A673 (cell line): ENCODE measurements around the gene HIGD1C.

Source experiments
- CTCF ChIP-seq: fragments of 300-800, 200-600 bp; sonication (generic); conservative IDR thresholded peaks from 2 replicates; pipeline ENCODE4 v1.5.1; 2017; ENCODE audit warnings: low read depth, mild to moderate bottlenecking, antibody characterized with exemption, low read length, moderate library complexity, mixed read lengths
- EZH2 ChIP-seq: fragments of 200-600 bp; sonication (generic); IDR thresholded peaks from 2 replicates; pipeline ENCODE4 v1.6.1; 2017; ENCODE audit warnings: borderline replicate concordance, low read depth, mild to moderate bottlenecking, mixed read lengths, antibody characterized with exemption, low read length; ENCODE audit not compliant: poor library complexity, severe bottlenecking

DNA sequence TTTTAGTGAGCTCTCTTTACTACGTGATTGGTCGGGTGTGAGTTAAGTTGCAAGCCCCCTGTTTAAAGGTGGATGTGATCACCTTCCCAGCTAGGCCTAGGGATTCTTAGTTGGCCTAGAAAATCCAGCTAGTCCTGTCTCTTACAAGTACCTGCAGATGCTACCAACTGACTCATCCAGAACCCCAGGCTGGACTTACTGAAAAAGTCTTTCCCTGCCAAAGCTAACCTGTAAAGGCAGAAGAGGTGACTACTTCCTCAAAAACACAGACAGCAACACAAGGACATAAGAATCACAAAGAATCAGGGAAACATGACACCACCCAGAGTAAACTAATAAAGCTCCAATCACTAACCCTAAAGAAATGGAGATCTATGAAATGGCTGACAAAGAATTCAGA lies 39.1 kb upstream of the HIGD1C start:
- TF ChIP-seq CTCF (no peak), EZH2 (no peak)
